DMS153 treated with DMSO at 0.1 percent for 48 hours (cell line): ENCODE measurements around the gene WDTC1.
"Not testable (repeated sequence)": the region's sequence is repeated elsewhere in the genome, so short reads cannot be mapped to it uniquely, and the experiment has no call there.

Source experiments
- DNase-seq: peaks from one replicate; lab custom pipeline; 2025; ENCODE audit not compliant: unreplicated experiment; lab: John Stamatoyannopoulos, UW

The WDTC1 gene, protein sequence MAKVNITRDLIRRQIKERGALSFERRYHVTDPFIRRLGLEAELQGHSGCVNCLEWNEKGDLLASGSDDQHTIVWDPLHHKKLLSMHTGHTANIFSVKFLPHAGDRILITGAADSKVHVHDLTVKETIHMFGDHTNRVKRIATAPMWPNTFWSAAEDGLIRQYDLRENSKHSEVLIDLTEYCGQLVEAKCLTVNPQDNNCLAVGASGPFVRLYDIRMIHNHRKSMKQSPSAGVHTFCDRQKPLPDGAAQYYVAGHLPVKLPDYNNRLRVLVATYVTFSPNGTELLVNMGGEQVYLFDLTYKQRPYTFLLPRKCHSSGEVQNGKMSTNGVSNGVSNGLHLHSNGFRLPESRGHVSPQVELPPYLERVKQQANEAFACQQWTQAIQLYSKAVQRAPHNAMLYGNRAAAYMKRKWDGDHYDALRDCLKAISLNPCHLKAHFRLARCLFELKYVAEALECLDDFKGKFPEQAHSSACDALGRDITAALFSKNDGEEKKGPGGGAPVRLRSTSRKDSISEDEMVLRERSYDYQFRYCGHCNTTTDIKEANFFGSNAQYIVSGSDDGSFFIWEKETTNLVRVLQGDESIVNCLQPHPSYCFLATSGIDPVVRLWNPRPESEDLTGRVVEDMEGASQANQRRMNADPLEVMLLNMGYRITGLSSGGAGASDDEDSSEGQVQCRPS

DNA sequence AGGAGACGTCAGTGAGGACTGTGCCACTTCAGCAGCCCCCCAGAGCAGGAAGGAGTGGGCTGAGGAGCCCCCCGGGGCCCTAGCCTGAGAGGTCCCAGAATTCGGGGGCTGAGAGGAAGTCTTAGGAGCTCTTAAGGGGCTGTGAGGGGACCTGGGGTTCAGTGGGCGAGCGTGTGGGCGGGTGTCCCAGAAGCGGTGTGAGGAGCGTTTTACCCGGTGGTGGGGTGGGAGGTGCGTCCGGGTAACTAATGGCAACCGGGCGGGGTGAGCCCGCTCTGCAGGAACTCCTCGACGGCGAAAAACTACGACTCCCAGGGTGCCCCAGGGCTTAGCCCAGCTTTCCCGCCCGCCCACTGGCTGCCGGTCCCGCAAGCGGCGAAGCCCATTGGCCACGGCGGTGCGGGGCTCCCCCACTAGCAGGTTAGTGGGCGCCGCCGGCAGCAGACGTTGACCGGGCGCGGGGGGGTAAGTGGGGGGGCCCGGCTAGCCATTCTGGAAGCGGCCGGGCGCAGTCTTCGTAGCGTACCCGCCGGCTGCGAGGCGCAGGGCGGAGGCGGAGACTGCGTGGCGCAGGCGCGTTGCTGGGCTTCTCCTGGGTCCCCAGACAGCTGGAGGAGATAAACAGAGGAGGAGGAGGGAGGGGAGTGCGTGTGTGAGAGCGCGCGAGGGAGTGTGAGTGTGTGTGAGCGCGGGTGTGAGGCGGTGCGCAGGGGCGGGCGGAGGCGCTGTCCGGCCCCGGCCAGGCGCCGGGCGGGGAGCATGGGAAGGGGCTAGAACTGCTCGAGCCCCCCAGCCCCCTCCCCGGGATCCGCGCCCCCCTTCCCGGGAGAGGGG, at the start of gene WDTC1:
Gene WDTC1, plus strand, starts transcription at position 584 of the 834 bp plus-strand sequence. CDS start 26,423 bp downstream, outside the sequence.
- DNase-seq: peak; percentile 100

DNA sequence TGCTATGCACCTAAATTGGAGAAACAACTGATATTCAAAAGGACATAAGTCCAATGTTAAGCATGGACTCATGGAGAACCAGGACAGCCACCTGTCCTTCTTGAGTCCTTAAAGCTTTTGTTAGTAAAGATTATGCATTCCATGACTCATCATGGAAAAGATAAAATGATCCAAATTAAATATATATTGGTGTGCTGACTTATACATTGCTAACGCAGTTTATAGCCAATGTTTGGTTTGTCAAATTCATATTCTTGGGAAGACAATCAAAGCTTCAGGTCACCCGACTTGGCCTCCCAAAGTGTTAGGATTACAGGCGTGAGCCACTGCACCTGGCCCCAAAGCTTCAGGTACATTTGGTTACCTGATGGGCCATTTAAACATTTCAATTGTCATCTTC, 49.8 kb upstream of the WDTC1 start:
- not testable (repeated sequence) for DNase-seq

DNA sequence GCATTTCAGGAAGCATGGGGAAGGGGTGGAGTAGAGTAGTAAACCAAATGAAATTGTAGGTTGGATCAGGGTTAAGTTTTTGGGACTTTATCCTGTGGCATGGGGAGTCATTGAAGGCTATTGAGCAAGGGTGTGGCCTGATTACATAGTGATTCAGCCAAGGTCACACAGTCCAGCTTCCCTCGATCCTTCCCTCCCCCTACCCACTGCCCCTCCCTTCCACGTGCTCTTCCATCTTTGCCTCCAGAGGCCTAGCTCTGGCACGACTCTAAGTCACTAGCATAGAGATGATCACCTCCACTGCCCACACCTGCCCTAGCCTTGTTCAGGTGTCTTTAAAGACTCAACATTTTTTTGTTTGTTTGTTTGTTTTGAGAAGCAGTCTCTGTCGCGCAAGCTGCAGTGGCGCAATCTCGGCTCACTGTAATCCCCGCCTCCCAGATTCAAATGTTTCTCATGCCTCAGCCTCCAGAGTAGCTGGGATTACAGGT, 42.3 kb upstream of the WDTC1 start:
- no peak for DNase-seq

DNA sequence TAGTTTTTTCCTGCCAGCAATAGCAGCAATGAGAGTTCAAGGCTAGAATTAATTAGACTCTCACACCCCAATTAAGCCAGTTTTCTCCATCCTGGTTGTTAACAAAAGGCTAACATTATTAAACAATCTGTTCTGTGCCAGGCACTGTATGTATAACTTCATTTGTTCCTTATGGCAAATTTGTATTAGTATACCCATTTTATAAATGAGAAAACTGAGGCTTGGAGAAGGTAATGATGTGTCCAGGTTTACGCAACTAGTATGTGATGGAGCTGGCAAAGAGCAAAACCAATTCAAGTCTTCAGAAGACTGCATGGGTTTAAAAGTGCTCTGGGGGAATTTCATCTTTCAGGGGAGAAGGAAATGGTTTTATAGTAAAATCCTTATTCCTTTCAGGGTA, 41.2 kb upstream of the WDTC1 start:
- no peak for DNase-seq

DNA sequence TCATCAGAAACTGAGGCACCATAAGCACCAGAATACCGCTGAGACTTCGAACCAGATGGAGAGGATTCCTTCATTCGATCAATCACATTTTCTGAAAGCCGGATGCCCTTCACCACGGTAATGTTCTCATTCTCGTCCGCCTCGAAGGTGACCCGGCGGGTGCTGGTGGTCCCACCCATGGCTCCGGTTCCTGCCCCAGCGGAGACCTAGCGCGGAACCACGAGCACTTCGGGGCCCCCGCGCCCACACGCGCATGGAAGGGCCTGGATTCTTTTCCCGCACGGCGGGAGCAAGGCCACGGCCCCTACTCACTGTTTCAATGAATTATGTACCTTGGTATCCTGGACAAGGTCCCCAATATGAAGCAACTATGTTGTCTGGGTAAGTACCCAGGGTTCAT, 33.1 kb upstream of the WDTC1 start:
- DNase-seq: no peak

DNA sequence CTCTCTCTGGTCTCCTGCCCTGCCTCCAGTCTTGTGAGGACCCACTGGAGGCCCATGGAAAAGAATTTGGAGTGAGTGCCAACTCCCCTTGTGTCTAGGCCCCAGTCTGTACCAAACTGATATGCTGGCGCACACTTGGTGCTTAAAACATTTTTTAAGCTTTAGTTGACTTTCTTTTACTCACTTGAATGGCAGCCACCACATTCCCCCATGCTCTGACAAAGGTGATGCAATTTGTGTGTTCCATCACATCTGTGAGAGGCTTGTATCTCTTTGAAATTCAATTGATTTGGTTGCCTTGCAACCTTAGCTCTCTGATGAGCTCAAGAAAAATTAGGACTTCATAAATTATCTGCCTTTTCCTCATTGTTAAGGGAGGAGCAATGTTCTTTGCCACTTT, 30.5 kb upstream of the WDTC1 start:
- DNase-seq: no peak

DNA sequence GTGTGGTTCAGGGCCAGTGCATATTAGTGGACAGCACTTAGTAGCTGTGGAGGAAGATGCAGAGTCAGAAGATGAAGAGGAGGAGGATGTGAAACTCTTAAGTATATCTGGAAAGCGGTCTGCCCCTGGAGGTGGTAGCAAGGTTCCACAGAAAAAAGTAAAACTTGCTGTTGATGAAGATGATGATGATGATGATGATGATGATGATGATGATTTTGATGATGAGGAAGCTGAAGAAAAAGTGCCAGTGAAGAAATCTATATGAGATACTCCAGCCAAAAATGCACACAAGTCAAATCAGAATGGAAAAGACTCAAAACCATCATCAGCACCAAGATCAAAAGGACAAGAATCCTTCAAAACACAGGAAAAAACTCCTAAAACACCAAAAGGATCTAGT, 27.2 kb upstream of the WDTC1 start:
- not testable (repeated sequence) for DNase-seq

DNA sequence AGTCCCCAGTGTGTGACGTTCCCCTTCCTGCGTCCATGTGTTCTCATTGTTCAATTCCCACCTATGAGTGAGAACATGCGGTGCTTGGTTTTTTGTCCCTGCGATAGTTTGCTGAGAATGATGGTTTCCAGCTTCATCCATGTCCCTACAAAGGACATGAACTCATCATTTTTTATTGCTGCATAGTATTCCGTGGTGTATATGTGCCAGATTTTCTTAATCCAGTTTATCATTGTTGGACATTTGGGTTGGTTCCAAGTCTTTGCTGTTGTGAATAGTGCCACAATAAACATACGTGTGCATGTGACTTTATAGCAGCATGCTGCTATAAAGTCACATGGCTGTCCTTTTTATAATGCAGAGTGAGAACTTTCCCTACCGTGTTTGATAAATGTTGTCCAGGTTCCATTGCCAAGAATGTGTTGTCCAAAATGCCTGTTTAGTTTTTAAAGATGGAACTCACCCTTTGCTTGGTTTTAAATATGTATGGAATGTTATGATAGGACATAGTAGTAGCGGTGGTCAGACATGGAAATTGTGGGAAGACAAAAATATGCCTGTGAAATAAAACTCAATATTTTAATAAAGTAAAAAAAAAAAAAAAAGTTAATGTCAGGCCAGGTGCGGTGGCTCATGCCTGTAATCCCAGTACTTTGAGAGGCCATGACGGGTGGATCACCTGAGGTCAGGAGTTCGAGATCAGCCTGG, 26.1 kb upstream of the WDTC1 start:
- DNase-seq: not testable (repeated sequence)

DNA sequence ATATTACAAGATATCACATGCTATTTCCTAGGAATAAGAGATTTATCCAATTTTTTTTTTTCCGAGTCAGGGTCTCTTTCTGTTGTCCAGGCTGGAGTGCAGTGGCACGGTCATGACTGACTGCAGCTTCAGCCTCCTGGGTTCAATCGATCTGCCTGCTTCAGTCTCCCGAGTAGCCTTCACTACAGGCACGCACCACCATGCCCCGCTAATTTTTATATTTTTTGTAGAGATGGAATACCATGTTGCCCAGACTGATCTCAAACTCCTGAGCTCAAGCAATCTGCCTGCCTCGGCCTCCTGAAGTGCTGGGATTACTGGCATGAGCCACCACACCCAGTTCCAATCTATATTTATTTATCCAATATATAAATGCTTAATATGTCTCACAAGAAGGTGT, 18.0 kb upstream of the WDTC1 start:
- no peak for DNase-seq

DNA sequence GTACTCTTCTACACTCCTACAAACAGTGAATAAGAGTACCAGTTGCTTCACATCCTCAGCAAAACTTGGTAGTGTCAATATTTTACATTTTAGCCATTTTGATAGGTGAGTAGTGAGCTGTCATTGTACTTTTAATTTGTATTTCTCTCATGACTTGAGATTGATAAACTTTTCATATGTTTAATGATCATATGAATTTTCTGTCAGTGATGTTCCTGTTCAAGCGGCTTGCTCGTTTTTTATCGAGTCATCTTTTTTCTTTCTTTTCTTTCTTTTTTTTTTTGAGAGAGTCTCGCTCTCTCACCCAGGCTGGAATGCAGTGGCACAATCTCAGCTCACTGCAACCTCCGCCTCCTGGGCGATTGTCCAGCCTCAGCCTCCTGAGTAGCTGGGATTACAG, 17.0 kb upstream of the WDTC1 start:
- DNase-seq: no peak

DNA sequence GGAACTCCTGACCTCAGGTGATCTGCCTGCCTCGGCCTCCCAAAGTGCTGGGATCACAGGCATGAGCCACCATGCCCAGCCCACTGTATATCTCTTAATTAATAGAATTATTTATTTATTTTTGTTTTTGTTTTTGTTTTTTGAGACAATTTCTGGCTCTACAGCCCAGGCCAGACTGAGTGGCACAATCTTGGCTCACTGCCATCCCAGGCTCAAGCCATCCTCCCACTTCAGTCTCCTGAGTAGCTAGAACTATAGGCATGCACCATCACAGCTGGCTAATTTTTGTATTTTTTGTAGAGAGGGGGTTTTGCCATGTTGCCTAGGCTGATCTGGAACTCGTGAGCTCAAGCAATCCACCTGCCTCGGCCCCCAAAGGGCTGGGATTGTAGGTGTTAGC, 15.7 kb upstream of the WDTC1 start:
- DNase-seq: no peak

DNA sequence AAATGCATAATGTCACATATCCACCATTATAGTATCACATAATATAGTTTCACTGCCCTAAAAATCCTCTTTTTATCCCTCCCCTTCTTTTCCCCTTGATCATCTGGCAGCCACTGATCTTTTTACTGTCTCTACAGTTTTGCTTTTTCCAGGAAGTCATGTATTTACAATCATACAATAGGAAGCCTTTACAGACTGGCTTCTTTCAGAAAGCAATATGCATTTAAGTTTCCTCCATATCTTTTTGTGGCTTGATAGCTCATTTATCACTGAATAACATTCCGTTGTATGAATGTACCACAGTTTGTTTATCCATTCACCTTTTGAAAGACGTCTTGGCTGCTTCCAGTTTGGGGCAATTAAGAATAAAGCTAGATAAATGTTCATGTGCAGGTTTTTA, 14.3 kb upstream of the WDTC1 start:
- DNase-seq: peak; percentile 34

DNA sequence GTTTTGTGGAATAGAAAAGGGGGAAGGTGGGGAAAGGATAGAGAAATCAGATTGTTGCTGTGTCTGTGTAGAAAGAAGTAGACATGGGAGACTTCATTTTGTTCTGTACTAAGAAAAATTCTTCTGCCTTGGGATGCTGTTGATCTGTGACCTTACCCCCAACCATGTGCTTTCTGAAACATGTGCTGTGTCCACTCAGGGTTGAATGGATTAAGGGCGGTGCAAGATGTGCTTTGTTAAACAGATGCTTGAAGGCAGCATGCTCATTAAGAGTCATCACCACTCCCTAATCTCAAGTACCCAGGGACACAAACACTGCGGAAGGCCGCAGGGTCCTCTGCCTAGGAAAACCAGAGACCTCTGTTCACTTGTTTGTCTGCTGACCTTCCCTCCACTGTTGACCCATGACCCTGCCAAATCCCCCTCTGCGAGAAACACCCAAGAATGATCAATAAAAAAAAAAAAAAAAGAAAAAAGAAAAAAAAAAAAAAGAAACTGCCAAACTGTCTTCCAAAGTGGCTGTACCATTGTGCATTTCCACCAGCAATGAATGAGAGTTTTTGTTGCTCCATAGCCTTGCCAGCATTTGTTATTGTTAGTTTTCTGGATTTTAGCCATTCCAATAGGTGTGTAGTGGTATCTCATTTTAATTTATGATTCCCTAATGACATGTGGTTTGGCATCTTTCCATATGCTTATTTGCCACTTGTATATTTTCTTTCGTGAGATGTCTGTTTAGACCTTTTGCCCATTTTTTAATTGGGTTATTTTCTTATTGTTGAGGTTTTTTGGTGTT, 13.5 kb upstream of the WDTC1 start:
- DNase-seq: peak; percentile 22

DNA sequence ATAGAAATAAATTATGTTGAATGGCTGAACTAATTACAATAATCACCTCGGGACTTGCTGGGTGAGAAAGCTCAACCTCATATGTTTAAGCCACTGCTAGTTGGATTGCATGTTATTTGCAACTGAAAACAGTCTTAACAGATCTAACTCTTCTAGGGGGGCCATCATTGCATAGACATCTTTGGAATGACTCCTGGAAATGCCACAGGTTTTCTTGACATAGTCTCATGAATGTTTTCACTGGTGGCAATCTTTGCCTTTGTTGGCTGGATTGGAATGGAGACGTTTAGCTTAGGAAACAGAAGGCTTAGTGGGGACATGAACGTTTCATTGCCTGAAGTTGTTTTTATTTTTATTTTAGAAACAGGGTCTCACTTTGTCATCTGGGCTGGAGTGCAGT, 8.8 kb upstream of the WDTC1 start:
- DNase-seq: no peak

DNA sequence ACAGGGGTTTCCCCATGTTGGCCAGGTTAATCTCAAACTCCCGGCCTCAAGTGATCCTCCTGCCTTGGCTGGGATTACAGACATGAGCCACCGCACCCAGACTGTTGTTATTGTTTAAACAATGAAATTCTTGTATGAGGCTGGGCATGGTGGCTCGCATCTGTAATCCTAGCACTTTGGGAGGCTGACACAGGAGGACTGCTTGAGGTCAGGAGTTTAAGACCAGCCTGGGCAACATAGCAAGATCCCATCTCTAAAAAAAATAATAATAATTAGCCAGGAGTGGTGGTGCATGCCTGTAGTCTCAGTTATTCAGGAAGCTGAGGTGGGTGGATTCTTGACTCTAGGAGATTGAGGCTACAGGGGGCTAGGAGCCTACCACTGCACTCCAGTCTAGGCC, 6.7 kb upstream of the WDTC1 start:
- no peak for DNase-seq

DNA sequence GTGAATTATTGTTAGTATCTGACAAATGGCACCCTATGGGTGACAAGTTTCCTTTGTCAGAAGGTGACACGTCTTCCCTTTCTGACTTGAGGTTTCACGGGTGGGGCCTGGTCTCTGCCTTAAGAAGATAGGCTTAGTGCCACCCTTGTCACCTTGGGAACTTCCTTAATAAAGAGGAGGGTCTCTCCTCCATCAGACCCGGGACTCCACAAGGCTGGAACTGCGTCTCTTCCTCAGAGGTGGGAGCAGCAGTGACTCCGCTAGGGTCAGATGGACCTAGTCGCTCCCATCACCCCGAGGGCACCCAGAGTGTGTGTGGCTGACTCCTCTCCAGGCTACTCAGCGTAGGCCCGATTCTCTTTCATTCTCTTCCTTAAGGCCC, 774 bp upstream of the WDTC1 start:
- no peak for DNase-seq

DNA sequence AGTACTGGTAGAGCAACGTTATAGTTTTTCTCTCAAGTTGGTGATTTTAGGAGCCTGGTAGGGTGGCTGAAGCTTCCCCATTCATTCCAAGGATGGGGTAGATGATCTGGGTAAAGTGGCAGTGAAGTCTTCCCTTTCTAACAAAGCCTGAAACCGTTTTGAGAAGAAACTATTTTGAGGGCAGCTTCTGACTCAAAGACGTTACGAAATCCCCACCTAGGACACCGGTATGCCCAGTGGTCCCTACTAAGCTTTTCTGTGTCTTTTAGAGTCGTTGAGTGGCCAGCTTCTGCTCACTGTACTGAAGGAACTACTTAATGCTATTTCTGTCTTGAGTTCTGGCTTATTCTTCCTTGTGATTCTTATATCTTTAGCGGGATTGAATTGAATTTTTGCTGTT, 1.4 kb downstream of the WDTC1 start:
- DNase-seq: no peak

DNA sequence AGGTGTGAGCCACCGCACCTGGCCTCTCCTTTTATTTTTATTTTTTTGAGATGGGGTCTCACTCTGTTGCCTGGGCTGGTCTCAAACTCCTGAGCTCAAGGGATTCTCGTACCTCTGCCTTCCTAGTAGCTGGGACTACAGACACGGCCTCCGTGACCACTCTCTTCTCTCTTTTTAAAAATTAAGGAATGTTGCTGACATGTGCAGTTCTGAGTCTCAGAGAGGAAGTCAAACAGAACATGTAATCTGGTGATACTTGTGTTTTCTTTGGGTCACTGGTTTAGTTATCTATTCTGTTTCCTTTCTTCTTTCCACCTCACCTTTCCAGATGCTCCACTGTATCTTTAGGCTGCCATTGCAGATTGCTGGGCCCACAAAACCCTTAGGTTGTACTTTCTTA, 2.7 kb downstream of the WDTC1 start:
- no peak for DNase-seq

DNA sequence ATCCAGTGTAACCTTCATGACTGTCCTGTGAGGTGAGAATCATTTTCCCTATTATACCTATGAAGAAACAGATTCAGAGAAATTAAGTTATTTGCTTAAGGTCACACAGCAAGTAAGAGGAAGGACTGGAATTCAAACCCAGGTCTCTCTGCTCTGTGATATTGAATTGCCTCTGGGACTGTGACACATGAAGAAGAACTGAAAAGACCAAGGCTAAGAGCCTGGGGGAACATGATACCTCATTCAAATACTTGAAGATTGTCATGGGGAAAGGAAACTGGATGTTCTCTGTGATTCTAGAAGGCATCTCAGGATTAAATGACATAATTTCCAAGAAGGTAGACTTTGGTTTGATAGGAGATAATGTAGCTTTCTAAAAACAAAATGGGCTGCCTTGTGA, 3.6 kb downstream of the WDTC1 start:
- no peak for DNase-seq

DNA sequence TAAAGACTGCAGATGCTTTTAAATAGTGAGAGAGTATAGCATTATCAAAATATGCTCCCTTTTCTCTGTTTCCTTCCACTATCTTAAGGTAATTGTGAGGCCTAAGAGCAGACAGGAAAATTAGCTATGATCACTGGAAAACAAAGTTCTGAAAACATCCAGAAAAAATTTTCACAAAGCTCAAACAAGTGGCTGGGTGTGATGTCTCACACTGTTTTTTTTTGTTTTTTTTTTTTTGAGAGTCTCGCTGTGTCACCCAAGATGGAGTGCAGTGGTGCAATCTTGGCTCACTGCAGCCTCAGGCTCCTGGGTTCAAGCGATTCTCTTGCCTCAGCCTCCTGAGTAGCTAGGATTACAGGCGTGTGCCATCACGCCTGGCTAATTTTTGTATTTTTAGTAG, 7.2 kb downstream of the WDTC1 start:
- DNase-seq: no peak
